Endothelial cell of umbilical vein (primary cell): ENCODE data around the gene ATP5MG. TPM values are rescaled to one million over a fixed set of nuclear protein-coding genes. Genes with fewer than 3 reads are reported as not detected.

Experiments
- BruUV-seq: library from RNA; stranded (reverse); fragments of 400-500 nt; replicated peaks from 2 replicates; lab custom pipeline; 2021; lab: Mats Ljungman, UMichigan
- CTCF ChIA-PET: fragments of 300-600, 350-600 bp; sonication (Branson Sonifier 250); formaldehyde crosslinking; loops from one replicate; lab custom pipeline; 2021; ENCODE audit warnings: antibody characterized with exemption, inconsistent platforms; lab: Charles Lee
- POLR2A ChIA-PET: fragments of 300-600, 350-600 bp; sonication (Branson Sonifier 250); formaldehyde crosslinking; loops from one replicate; lab custom pipeline; 2021; ENCODE audit warnings: antibody characterized with exemption, inconsistent platforms; lab: Charles Lee
- DNase-seq: peaks from one replicate; pipeline ENCODE4 v3.0.0-alpha.2; 2011; ENCODE audit warnings: low read depth, low spot score
- FAIRE-seq: peaks from 2 replicates; lab custom pipeline; 2011; peaks lifted over from hg19 to GRCh38; lab: Jason Lieb, UNC
- H2AFZ ChIP-seq: 2 replicates; pipeline ENCODE4 v1.6.0; 2012; ENCODE audit warnings: low read depth, low read length, control low read depth, inconsistent platforms
- H3K27ac ChIP-seq: 2 replicates; pipeline ENCODE4 v1.5.1; 2011; ENCODE audit warnings: low read depth, mild to moderate bottlenecking, control low read depth, low read length, moderate library complexity; ENCODE audit not compliant: insufficient read depth
- H3K27me3 ChIP-seq, 2 experiments: 2 replicates each; pipeline versions ENCODE4 v1.6.0 to v1.6.1; 2011; ENCODE audit warnings: low read length in 2 of 2, mixed read lengths in 1 of 2; ENCODE audit not compliant: control insufficient read depth in 2 of 2, insufficient read depth in 2 of 2
- H3K36me3 ChIP-seq, 2 experiments: 2 replicates in 1 of 2; 3 replicates in 1 of 2; pipeline ENCODE4 v1.5.1; 2011; ENCODE audit warnings: low read length in 2 of 2, mild to moderate bottlenecking in 1 of 2, moderate library complexity in 1 of 2; ENCODE audit not compliant: control insufficient read depth in 2 of 2, insufficient read depth in 2 of 2; ENCODE audit errors: extremely low read depth in 1 of 2
- H3K4me1 ChIP-seq: 3 replicates; pipeline ENCODE4 v1.5.1; 2011; ENCODE audit warnings: mild to moderate bottlenecking, low read length; ENCODE audit not compliant: control insufficient read depth, insufficient read depth; ENCODE audit errors: extremely low read depth
- H3K4me2 ChIP-seq: 2 replicates; pipeline ENCODE4 v1.6.1; 2011; ENCODE audit warnings: low read length, control low read depth, mixed read lengths; ENCODE audit not compliant: insufficient read depth
- H3K4me3 ChIP-seq, 3 experiments: fragments of 200-600 bp in 1 of 3; sonication (generic), shearing (Covaris generic) in 1 of 3; replicated peaks in 1 of 3; 2 replicates each; pipeline ENCODE4 v1.5.1; 2011 to 2016; ENCODE audit warnings: control low read depth in 3 of 3, low read length in 3 of 3, mild to moderate bottlenecking in 2 of 3, inconsistent platforms in 1 of 3, low read depth in 1 of 3, moderate library complexity in 1 of 3; ENCODE audit not compliant: insufficient read depth in 1 of 3
- H3K79me2 ChIP-seq: 2 replicates; pipeline ENCODE4 v1.6.0; 2012; ENCODE audit warnings: low read length, inconsistent platforms; ENCODE audit not compliant: control insufficient read depth, insufficient read depth
- H3K9ac ChIP-seq: replicated peaks from 2 replicates; pipeline ENCODE3; 2011; ENCODE audit warnings: low read length, control low read depth; ENCODE audit not compliant: insufficient read depth; ENCODE audit errors: extremely low read depth
- H3K9me1 ChIP-seq: replicated peaks from 3 replicates; pipeline ENCODE4 v1.6.0; 2011; ENCODE audit warnings: mild to moderate bottlenecking, low read length; ENCODE audit not compliant: control insufficient read depth, insufficient read depth; ENCODE audit errors: extremely low read depth
- H3K9me3 ChIP-seq: replicated peaks from 2 replicates; pipeline ENCODE4 v1.5.1; 2012; ENCODE audit warnings: low read length, inconsistent platforms; ENCODE audit not compliant: control insufficient read depth, insufficient read depth
- H4K20me1 ChIP-seq: replicated peaks from 2 replicates; pipeline ENCODE3; 2011; ENCODE audit warnings: mild to moderate bottlenecking, low read length; ENCODE audit not compliant: control insufficient read depth, insufficient read depth; ENCODE audit errors: extremely low read depth
- FOS ChIP-seq: IDR thresholded peaks from 2 replicates; pipeline ENCODE4 v1.6.1; 2011; ENCODE audit warnings: mild to moderate bottlenecking, low read length, moderate library complexity, borderline replicate concordance; ENCODE audit not compliant: insufficient read depth
- POLR2A ChIP-seq: IDR thresholded peaks from 2 replicates; pipeline ENCODE4 v1.6.1; 2012; ENCODE audit warnings: low read depth, mild to moderate bottlenecking, control low read depth, low read length
- dilution Hi-C: fragments of 300-500 bp; cut with MboI; formaldehyde crosslinking; loops from one replicate; pipeline ENCODE4 v1.15.0; 2019; ENCODE audit warnings: low sequenced_read_pairs; ENCODE audit not compliant: extremely low pct_ligation_motif_present
- intact Hi-C: fragments of 100-400 bp; cut with micrococcal nuclease; formaldehyde crosslinking; loops from one replicate; pipeline ENCODE4 v1.10.0; 2022
- polyA plus RNA-seq, 4 experiments: library from polyadenylated mRNA; depleted of rRNA in 3 of 4; stranded (reverse) in 3 of 4; unstranded in 1 of 4; fragments of >200 nt; gene quantifications; 2 replicates each; pipeline versions ENCODE4 v1.2.1 to v1.2.3, GENCODE V29; 2011 to 2012; ENCODE audit warnings: missing spikeins in 1 of 4
- total RNA-seq: library from RNA; stranded (reverse); gene quantifications from 2 replicates; pipeline ENCODE4 v1.2.3, GENCODE V29; 2021

Gene ATP5MG
- total and polyA plus RNA-seq, 2 donors (not counting 3 experiments of a cell fraction or from before 2014, with no cell fraction given), result 211 to 439 TPM

- H4K20me1 ChIP-seq, result peaks cover 10% of the 10 kb centered on the region
- H3K36me3 ChIP-seq, result no peaks in the 10 kb centered on the region
- TF ChIP-seq POLR2A (no peak), FOS (no peak)
- H3K4me1 ChIP-seq, result peaks cover 4% of the 10 kb centered on the region
- no peak overlapping the region for H3K4me3 ChIP-seq
- H3K9ac ChIP-seq, result no peak overlapping the region
- H3K27ac ChIP-seq, result no peak overlapping the region
- no peak for DNase-seq
- CTCF ChIA-PET, result interaction anchor here (0.6 to 2.8 kb wide), 3 partner anchors 11 to 646 kb away, joined by 3 to 8 read pairs (median 3); no protein-coding TSS in a partner anchor
- H2AFZ ChIP-seq, result no peak overlapping the region
- H3K4me2 ChIP-seq, result no peak overlapping the region
- no peaks in the 10 kb centered on the region for H3K9me1 ChIP-seq
- BruUV-seq, result no TSS peak
- no peak for FAIRE-seq
- H3K9me3 ChIP-seq, result no peaks in the 10 kb centered on the region
- no peaks in the 10 kb centered on the region for H3K27me3 ChIP-seq
- H3K79me2 ChIP-seq, result peaks cover 71% of the 10 kb centered on the region
- dilution Hi-C loops (no loop called here), intact Hi-C loops (no loop called here)
- POLR2A ChIA-PET, result no interaction called here
Observed at GRCh38 chr11:118450451-118450850, 49.0 kb downstream of the ATP5MG start.

Other genes starting within 250 kb of the ATP5MG start
- 0.13 and 0.23 TPM in 2 replicates for gene SCN4B, start 248.8 kb upstream of the ATP5MG start, total RNA-seq
- 0.05 and 0.06 TPM in 2 replicates for gene SCN4B, start 248.8 kb upstream of the ATP5MG start, polyA plus RNA-seq
- not detected in 2 replicates for gene SCN2B, start 225.0 kb upstream of the ATP5MG start, total RNA-seq
- gene SCN2B, start 225.0 kb upstream of the ATP5MG start, polyA plus RNA-seq, result not detected in 2 replicates
- 0.35 and 0.39 TPM in 2 replicates for gene JAML, start 176.6 kb upstream of the ATP5MG start, total RNA-seq
- 0.04 TPM in 1 of 2 replicates, not detected in the other for gene JAML, start 176.6 kb upstream of the ATP5MG start, polyA plus RNA-seq
- gene MPZL3, start 149.2 kb upstream of the ATP5MG start, total RNA-seq, result 7.0 and 7.1 TPM in 2 replicates
- gene MPZL3, start 149.2 kb upstream of the ATP5MG start, polyA plus RNA-seq, result 2.5 TPM in 2 replicates
- 37.1 and 49.5 TPM in 2 replicates for gene MPZL2, start 137.3 kb upstream of the ATP5MG start, total RNA-seq
- 16.5 and 21.0 TPM in 2 replicates for gene MPZL2, start 137.3 kb upstream of the ATP5MG start, polyA plus RNA-seq
- gene CD3E, start 96.9 kb upstream of the ATP5MG start, total RNA-seq, result not detected in 2 replicates
- not detected in 2 replicates for gene CD3E, start 96.9 kb upstream of the ATP5MG start, polyA plus RNA-seq
- gene CD3D, start 58.9 kb upstream of the ATP5MG start, total RNA-seq, result not detected in 2 replicates
- not detected in 2 replicates for gene CD3D, start 58.9 kb upstream of the ATP5MG start, polyA plus RNA-seq
- gene CD3G, start 57.3 kb upstream of the ATP5MG start, total RNA-seq, result not detected in 2 replicates
- not detected in 2 replicates for gene CD3G, start 57.3 kb upstream of the ATP5MG start, polyA plus RNA-seq
- 34.9 and 40.2 TPM in 2 replicates for gene UBE4A, start 42.0 kb upstream of the ATP5MG start, total RNA-seq
- 9.6 and 13.3 TPM in 2 replicates for gene UBE4A, start 42.0 kb upstream of the ATP5MG start, polyA plus RNA-seq
- gene KMT2A, start 34.9 kb downstream of the ATP5MG start, total RNA-seq, result 63.9 and 64.1 TPM in 2 replicates
- 21.9 and 23.5 TPM in 2 replicates for gene KMT2A, start 34.9 kb downstream of the ATP5MG start, polyA plus RNA-seq
- 0.60 and 1.1 TPM in 2 replicates for gene TTC36, start 125.9 kb downstream of the ATP5MG start, total RNA-seq
- gene TTC36, start 125.9 kb downstream of the ATP5MG start, polyA plus RNA-seq, result 0.29 TPM in 1 of 2 replicates, not detected in the other
- 18.9 and 20.4 TPM in 2 replicates for gene TMEM25, start 129.6 kb downstream of the ATP5MG start, total RNA-seq
- 34.6 and 42.3 TPM in 2 replicates for gene TMEM25, start 129.6 kb downstream of the ATP5MG start, polyA plus RNA-seq
- gene IFT46, start 164.3 kb downstream of the ATP5MG start, total RNA-seq, result 16.7 and 17.0 TPM in 2 replicates
- gene IFT46, start 164.3 kb downstream of the ATP5MG start, polyA plus RNA-seq, result 26.5 and 28.7 TPM in 2 replicates
- 168 and 172 TPM in 2 replicates for gene ARCN1, start 170.8 kb downstream of the ATP5MG start, total RNA-seq
- gene ARCN1, start 170.8 kb downstream of the ATP5MG start, polyA plus RNA-seq, result 180 and 188 TPM in 2 replicates
- 183 and 227 TPM in 2 replicates for gene PHLDB1, start 206.0 kb downstream of the ATP5MG start, total RNA-seq
- gene PHLDB1, start 206.0 kb downstream of the ATP5MG start, polyA plus RNA-seq, result 99.7 and 109 TPM in 2 replicates